Fibroblast of villous mesenchyme (primary cell): Measurements from ENCODE around the gene PPA1. TPM values are rescaled to one million over a fixed set of nuclear protein-coding genes. Genes with fewer than 3 reads are reported as not detected.
"Not testable (repeated sequence)": the region's sequence is repeated elsewhere in the genome, so short reads cannot be mapped to it uniquely, and the experiment has no call there.

Experiments
- DNase-seq: peaks from one replicate; pipeline ENCODE4 v3.0.0-alpha.2; 2010; ENCODE audit warnings: low read depth
- H3K4me3 ChIP-seq: 2 replicates; pipeline ENCODE4 v1.5.1; 2011; ENCODE audit warnings: low read depth, mild to moderate bottlenecking, low read length
- CTCF ChIP-seq: IDR thresholded peaks from 2 replicates; pipeline ENCODE4 v1.5.1; 2012; ENCODE audit warnings: low read depth, mild to moderate bottlenecking, low read length; ENCODE audit not compliant: insufficient read depth
- total RNA-seq: library from RNA; depleted of rRNA; stranded (reverse); fragments of >200 nt; gene quantifications from 2 replicates; pipeline ENCODE4 v1.2.3, GENCODE V29; 2012

PPA1 gene
- total RNA-seq, 1 donor, result 219 TPM

DNA sequence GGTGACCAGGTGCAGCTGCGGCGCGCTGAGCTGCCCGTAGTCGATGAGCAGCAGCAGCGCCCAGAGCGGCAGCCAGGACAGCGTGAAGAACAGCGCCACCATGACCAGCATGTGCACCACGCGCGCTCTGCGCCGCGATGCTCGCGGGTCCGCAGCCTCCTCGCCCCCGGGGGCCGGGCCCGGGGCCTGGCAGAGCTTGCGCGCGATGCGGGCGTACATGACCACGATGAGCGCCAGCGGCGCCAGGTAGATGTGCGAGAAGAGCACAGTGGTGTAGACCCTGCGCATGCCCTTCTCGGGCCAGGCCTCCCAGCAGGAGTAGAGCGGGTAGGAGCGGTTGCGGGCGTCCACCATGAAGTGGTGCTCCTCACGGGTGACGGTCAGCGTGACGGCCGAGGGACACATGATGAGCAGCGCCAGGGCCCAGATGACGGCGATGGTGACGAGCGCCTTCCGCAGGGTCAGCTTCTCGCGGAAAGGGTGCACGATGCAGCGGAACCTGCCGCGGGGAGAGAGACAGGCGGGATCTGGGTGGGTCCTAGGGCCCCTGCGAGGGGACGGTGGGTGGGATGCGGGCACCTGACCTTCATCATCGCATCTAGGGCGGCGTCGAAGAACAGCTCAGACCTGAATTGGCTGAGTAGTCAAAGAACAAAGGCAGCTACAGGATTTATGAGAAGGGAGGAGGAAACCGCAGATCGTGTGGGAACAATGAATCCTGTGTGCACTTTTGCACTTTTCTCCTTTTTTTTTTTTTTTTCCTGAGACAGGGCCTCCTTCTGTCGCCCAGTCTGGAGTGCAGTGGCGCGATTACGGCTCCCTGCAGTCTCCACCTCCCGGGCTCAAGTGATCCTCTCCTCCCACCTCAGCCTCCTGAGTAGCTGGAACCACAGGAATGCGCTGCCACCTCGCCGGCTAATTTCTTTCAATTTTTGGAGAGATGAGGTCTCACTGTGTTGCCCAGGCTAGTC lies 22.4 kb upstream of the PPA1 start:
- no peak overlapping the region for H3K4me3 ChIP-seq
- DNase-seq, result peak; percentile 24
- no peak for TF ChIP-seq CTCF

GRCh38 chr10:70254778-70255328 lies 21.6 kb upstream of the PPA1 start:
- no peak overlapping the region for H3K4me3 ChIP-seq
- TF ChIP-seq CTCF, result no peak
- no peak for DNase-seq

DNA sequence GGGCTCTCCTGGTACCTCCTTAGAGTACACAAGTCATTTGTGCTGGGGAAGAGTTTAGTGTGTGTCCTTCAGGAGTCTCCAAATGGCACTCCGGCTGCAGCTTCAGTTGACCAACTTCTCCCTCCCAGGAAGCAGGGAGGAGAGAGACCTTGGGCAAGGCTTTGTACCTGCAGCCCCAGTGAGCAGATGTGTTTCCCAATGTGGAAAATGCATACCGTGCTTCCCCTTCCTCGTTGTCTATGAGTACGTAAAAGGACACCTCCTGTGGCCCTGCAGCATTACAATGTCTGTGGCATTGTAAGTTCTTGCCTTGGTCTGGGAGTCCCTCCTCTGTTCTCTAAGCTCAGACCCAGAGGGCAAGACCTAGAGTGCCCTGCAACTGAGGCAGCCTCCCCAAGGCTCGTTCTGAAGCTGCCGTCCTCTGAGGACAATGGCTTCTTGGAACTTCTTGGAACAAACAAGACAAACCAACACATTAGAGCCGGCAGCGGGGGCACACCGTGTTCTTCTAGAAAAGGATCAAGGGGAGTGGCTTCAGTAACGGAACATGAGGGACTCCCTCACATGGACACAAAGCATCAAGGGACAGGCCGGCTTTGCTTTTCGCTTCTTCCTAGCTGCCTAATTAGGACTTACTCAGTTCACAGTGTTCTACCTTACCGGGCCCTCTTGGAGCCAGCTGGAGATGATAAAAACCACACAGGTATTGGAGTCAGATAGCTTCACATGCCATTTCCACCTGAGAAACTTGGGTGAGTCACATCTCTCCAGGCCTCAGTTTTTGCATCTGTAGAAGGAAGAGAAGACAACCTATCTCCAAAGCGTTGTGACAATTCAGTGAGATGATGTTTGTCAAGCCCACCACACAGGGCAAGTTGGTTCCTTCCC lies 20.9 kb upstream of the PPA1 start:
- no peak for TF ChIP-seq CTCF
- no peak for DNase-seq
- H3K4me3 ChIP-seq, result no peak overlapping the region

- H3K4me3 ChIP-seq, result no peak overlapping the region
- no peak for DNase-seq
- TF ChIP-seq CTCF, result no peak
Observed at GRCh38 chr10:70250961-70251680, 17.9 kb upstream of the PPA1 start.

DNA sequence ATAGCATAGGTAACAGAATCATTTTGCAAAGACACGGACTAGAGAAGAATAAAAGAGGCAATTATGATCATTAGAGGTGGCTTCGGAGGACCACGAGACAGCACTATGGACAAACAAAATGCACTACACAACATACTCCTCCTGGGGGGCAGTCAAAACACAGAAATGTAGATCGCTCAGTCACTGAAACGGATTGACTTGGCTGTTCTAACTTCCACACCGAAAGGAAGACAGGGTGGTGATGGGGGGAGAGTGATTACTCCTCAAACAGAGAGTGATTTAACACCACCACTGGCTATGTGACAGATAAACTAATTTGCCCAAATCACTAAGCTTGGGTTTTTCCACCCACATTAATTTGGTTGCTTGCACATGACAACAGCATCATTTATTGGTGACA lies 14.1 kb upstream of the PPA1 start:
- no peak overlapping the region for H3K4me3 ChIP-seq
- TF ChIP-seq CTCF, result no peak
- DNase-seq, result no peak

- H3K4me3 ChIP-seq, result no peak overlapping the region
- DNase-seq, result no peak
- TF ChIP-seq CTCF, result no peak
Observed at GRCh38 chr10:70241081-70241480, 7.9 kb upstream of the PPA1 start.

DNA sequence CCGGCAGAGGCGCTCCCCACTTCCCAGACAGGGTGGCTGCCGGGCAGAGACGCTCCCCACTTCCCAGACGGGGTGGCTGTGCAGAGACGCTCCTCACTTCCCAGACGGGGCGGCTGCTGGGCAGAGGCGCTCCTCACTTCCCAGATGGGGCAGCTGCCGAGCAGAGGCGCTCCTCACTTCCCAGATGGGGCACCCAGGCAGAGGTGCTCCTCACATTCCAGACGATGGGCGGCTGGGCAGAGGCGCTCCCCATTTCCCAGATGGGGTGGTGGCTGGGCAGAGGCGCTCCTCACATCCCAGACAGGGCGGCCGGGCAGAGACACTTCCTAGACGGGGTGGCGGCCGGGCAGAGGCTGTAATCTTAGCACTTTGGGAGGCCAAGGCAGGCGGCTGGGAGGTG lies 6.8 kb upstream of the PPA1 start:
- not testable (repeated sequence) for H3K4me3 ChIP-seq, DNase-seq

- H3K4me3 ChIP-seq, DNase-seq: not testable (repeated sequence)
Observed at GRCh38 chr10:70239077-70239976, 6.1 kb upstream of the PPA1 start.
